GM19372 (cell line): ENCODE data around the gene NUP210.

Experiments
- ATAC-seq: cut with Tn5 transposase; IDR thresholded peaks from one replicate; pipeline ENCODE4 v1.9.1; 2021; ENCODE audit warnings: mild to moderate bottlenecking, low read depth, moderate library complexity; ENCODE audit not compliant: unreplicated experiment

Gene NUP210

DNA sequence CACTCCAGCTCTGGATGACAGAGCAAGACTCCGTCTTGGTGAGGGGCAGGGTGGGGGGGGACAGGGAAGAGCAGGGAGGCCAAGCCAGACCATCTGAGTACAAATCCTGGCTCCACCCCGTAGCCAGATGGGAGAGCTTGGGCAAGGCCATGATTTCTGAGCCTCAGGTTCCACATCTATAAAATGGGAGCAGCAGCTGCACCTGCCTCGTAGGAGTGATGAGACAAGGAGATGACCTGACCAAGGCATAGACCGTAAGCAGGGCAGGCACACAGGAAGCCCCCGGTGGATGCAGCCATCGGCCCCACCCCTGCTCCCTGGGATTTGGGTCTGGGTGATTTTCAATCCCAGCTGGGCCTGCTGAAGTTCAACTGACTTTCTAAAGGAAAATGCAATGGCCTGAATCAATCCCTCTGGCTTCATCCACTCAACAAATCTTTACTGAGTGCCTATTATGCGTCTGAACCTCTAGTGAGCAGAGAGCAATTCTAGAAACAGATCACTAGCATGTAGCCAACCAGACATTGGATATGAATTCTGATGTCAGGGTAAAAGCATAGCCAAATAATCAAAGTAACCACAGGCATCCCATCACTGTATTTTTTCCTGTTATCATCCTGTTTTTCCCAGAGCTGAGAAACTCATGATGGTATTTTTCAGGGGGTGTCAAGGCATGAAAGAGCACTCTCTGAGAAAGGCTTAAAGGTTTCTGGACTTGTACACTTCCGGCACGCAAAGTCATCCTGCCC, 141.2 kb downstream of the NUP210 start:
- ATAC-seq = no peak

DNA sequence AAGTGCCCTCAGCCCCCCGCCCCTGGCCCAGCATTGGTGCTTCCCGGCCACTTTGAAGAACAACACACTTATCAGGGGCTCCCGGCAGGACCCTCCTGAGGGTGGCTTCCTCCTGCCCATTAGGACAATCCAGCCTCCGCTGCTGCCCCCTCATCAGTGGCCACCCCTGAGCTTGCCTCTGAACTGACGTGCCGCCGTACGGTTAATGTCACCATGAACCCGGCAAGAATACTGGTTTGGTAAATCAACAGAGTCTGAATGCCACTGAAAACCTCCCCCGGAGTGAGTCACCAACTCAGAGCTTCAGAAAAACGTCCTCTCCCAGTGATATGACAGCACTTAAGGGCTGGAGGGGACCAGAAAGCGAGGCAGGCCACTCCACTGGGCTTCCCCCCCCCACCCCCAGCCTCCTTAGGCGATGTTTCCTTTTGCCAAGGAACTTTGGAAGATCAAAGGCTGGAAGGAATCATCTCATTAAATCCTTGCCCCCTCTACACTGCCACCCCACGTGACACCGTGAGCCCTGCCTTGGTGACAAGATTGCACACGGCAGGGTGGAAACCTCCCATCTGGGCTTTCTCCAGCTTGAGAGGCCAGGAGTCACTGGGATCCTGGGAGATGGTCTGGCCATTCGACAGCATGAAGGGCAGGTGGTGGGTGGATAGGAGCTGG, 142.1 kb downstream of the NUP210 start:
- ATAC-seq = no peak

DNA sequence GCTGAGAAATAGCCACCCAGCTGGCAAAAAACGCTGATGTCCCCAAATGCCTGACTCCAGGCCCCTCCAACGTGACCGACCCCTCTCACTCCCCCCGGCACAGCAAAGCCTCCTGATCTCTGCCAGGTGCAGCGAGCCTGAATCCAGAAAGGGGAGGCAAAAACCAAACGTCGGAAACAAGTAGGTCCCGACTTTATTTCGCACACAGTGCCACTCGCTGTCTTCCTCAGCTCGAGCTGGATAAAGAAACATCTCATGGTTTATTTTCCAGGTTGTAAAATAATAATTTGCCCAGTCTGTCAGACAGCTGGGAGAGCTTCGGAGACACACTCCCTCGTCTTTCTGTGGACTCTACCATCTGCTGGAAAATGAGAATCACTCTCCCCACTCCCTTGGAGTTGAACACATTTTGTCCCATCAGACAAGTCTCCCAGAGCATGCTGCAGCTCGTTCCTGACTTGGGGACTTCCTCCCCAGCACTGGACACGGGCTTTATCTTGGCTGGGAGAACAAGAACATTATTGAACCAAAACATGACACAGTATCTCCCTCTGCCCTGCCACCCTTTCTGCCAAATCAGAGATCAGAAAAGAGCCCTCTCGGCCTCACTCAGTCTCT, 142.8 kb downstream of the NUP210 start:
- ATAC-seq = no peak

DNA sequence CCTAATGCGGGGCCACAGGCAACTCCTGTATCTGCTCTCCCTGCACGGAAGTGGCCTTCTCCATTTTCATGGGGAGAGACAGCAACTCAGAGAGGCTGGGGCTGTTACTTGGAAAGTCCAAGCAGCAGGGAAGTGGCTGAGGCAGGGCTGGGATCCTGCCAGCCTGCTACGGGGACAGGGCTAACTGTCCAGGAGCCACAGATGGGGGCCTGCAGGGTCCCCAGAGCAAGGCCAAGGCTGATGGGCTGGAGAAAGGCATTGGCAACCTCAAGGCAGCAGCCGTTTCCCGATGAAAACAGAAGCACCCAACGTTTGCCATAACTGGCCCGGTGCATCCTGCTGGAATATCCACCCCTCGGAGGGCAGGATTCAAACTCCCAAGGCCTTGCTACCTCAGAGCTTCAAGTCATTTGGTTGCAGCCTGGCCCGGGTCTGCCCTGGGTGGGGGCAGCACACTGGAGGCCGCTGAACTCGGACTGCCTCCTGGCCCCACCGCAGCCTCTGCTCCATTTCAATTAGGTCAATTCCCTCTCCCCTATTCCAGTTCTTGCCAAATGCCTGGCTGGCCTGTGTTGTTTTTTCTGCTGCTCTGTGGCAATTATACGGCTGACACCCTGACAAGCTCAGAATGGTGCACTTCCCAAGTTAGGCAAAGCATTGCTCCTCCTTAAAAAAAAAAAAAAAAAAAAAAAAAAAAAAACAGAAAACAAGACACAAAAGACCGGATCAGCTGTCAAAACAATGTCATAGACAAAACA, 143.5 kb downstream of the NUP210 start:
- no peak for ATAC-seq

DNA sequence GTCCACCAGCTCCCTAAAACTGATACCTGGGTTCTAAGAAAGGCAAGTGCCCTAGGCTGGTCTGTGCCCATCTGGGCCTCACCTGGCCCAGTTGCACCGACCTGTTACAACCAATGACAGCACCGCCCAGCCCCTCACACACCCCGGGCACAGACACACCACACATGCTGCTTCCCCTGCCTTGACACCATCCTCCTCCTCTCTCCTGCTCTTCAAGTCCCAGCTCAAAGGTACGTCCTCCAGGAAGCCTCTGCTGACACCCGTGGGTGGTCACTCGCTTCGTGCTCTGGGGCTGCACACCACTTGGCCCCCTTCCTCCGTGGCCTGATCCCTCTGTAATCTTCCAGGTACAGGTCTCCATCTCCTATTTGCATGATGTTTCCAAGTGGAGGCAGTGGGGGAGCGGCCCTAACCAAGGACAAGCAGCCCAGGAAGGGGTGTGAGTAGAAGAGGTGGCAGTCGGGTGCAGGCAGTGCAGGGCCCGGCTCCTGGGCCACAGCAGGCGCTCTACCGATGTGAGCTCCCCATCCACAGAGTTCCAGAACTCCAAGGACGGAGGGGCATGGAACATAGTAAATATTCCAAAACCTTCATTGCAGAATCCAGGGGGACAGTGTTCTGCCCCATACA, 144.6 kb downstream of the NUP210 start:
- no peak for ATAC-seq

DNA sequence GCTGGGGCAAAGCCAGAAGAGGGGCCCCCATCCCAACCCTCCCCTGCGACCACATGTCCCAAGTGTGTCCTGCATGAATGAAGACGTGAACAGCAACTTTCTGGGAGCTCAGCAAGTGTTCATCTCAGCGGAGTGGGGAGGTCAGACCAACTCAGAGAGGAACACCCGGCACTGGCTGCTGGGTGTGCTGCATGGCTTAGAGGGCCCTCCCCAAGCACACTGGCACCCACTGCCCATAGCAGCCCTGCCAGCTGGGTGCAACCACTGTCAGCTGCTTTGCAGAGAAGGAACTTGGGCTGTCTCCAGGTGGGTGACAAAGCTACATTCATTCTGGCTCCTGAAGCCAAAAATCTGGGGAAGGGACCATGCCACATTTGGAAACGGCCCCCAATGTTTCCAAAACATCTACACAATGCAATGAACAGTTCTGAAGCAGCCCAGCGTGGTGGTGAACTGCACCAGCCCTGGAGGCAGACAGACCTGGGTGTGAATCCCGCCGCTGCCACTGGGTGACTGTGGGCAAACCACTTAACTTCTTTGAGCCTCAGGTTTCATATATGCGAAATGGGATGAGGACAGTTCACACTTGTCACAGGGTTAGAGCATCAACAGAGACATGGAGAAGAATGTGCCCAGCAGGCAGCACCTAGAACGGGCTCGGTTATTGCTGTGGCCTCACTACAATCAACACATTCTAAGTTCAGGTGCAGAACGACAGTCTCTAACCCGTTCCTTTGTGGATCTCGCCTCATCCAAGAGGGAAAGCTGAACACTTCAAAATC, 145.4 kb downstream of the NUP210 start:
- no peak for ATAC-seq

DNA sequence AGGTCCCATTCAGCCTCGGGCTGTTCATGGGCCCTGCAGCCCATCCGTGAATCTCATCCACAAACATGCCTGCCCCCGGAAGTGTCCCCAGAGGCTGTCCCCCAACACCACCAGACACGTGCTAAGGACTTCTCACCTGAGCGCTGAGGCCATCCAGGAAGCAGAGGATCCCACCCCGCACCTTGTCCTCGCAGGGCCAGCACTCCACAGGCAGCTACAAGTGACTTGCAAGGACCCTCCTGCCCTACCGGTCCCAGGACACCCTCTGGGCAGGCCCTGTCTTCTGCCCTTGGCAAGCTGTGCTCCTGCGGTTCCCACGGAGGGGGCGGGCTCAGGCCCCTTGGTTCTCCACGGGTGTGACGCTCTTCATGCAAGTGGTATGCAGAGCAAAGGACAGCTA, 146.0 kb downstream of the NUP210 start:
- no peak for ATAC-seq

DNA sequence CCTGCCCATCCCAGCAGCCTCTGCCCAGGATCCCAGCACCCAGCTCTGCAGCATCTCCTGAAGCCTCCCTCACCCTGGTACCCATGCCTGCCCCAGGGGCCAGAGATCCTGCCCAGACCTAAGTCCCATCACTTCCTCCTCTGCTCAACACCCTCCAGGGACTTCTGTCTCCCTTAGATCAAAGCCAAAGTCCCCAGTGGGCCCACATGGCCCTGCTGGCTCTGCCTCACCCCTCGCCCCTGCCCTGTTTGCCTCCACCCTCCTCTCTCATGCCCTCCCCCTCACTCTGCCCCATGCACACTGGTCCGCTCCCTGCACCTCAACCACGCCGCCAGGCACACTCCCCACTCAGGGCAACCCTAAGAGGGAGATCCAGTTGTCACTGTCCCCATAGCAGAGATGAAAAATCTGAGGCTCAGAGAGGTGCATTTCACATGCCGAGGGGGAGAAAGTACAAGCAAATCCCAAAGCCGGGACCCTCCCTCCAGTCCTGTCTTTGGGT, 146.5 kb downstream of the NUP210 start:
- no peak for ATAC-seq

DNA sequence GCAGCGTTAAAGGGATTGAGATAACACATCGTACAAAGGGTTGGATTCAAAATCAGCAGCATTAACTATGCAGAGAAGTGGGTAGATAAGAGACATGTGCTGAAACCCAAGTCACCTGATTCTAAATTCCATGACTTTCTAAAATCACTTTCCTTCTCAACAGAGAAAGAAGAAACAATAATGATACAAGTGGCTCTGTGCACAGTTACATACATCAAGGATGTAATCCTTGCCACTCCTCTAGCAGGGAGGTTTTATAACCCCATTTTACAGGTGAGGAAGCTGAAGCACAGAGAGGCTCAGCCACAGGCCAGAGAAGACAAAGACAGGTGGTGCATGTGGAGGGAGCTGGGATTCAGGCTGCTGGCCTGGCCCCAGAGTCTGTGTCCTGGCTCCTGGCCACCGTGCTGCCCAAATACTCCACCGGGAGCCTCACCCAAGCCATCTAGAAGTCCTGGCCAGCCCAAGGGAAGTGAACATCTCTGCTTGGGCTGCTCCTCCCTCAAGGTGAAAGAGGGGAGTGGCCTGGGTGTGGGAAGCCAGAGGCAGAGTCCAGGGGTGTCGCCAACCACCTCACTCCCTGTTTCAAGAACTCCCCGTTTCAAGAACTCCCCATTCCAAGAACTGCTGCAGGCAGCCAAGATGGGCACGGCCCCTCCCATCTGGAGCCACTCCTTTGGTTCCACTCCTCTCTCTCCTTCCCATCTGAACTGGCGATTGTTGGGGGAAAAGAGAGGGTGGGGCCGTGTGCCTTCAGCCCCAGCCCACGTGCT, 147.1 kb downstream of the NUP210 start:
- no peak for ATAC-seq

DNA sequence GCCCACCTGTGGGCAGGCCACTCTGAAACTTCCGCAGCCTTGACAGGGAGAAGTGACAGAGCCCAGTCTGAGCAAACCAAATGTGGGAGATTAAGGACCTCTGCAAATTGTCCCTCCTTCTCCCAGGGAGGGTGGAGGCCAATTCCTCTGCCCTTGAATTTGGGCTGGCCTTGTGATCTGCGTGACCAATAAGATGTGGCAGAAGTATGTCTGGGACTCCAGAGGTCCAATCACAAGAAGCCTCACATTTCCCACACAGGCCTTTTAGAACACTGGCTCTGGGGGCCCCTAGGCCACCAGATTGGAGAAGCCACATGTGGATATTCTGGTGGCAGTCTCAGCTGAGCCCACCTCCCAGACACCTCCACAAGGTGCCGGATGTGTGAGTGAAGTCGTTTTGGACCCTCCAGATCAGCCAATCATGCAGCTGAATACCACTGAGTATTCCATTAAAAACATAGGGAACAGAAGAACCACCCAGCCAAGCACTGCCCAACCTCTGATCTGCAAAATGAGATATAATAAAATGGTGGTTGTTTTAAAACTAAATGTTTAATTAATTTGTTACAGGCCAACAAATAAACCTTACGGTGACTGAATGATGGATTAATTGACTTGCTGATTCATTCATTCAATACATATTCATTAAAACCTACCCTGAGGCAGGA, 150.3 kb downstream of the NUP210 start:
- no peak for ATAC-seq

DNA sequence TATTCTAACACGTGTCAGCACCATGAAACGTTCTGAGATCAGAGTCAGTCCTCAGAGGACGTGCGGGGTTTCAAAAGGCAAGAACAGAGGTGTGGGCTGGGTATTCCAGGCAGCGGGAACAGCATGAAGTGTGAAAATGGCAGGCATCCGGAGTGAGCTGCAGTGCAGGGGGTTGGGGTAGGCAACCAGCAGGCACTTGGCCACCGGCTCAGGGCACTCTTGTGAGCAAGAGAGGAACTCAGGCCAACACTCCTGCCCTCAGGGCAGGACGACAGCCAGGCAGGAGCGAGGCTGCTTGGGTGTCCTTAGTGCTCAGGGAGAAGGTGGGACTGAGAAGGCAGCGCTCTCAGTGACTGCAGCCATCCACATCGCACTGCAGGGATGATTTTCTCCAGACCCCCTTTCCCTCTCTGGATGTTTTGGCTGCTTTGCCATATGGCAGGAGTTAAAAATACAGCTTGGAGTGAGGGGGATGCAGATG, 151.1 kb downstream of the NUP210 start:
- ATAC-seq = no peak

DNA sequence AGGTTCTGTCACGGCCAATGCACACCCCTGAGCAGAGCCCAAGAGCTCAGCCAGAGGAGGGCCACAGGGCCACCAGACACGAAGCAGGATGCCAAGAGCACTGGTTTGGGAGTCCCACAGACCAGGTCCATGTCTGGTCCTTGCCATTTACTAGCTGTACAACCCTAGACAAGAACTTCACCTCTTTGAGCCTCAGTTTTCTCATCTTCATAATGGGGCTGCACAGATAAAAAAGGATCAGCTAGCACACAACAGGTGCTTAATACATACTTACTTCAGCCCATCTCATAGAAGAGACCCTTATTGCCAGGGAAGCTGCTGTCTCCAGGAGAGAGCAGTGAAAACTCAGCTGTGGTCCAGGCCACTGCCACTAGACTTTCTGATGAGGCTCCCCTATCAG, 152.0 kb downstream of the NUP210 start:
- ATAC-seq = no peak

DNA sequence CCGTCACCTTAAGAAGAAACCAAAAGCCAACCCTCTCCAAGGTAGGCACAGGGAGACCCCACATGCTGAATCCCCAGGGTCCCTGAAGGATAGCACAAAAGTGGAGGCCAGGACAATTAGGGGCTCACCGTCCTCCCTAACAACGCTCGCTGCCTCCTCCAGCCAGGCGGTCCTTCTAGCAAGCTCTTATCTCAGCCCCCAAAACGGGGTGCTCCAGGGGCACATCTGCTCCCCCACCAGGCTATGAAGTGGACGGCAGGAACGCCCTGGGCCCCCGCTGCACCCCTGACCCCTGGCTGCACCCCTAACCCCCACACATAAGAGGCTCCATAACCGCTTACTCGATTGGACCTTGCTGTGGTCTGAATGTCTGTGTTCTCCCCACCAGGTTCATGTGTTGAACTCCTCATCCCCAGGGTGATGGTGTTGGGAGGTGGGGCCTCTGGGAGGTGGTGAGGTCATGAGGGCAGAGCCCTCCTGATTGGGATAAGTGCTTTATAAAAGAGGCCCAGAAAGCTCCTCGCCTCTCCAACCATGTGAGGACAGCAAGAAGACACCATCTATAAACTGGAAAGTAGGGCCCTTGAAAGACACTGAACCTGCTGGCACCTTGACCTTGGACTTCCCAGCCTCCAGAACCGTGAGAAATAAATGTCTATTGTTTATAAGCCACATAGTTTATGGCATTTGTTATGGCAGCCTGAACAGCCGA, 153.3 kb downstream of the NUP210 start:
- ATAC-seq = no peak
